Measurements from ENCODE around the gene IGIP.

GRCh38 chr5:140151144-140152021 is 25.6 kb downstream of the IGIP start:
- TF ChIP-seq CTCF (IDR thresholded peaks at IDR 0.05; ENCODE audit: low read depth, low read length, poor library complexity, severe bottlenecking) (no peak), EZH2phosphoT487 (IDR thresholded peaks at IDR 0.05; ENCODE audit: borderline replicate concordance, low read length) (no peak)

All from DOHH2 (cell line).